Fibroblast of lung (primary cell): ENCODE results near the gene EXTL2.

Source experiments
- CTCF ChIP-seq, 2 donors: IDR thresholded peaks in 1 of 2; conservative IDR thresholded peaks in 1 of 2; 1 replicate in 1 of 2; 2 replicates in 1 of 2; pipeline ENCODE4 v1.5.1; 2011 to 2012; ENCODE audit warnings: low read length in 2 of 2, control low read depth in 1 of 2, inconsistent platforms in 1 of 2, low read depth in 1 of 2, mild to moderate bottlenecking in 1 of 2
- EZH2 ChIP-seq: IDR thresholded peaks from 2 replicates; pipeline ENCODE4 v1.5.1; 2012; ENCODE audit warnings: low read length, control low read depth, mild to moderate bottlenecking; ENCODE audit errors: missing control alignments

GRCh38 chr1:100930494-100930893 is 35.9 kb upstream of the EXTL2 start:
- TF ChIP-seq CTCF (conservative IDR thresholded peaks at IDR 0.05 in 1 of 2, IDR thresholded peaks at IDR 0.05 in 1 of 2; ENCODE audit: low read depth in 1 of 2, low read length in 2 of 2) (no peak), EZH2 (no peak)
